VCaP (cell line): Measurements from ENCODE around the gene MKS1.

Experiments
- H3K27ac ChIP-seq: fragments of 450-650 bp; 2 replicates; pipeline ENCODE4 v1.5.1; 2017
- TF ChIP-seq, protein P1 (sequence below): fragments of 450-650 bp; conservative IDR thresholded peaks from 2 replicates; pipeline ENCODE4 v1.5.1; 2017; ENCODE audit warnings: mild to moderate bottlenecking, moderate library complexity

Gene MKS1

DNA sequence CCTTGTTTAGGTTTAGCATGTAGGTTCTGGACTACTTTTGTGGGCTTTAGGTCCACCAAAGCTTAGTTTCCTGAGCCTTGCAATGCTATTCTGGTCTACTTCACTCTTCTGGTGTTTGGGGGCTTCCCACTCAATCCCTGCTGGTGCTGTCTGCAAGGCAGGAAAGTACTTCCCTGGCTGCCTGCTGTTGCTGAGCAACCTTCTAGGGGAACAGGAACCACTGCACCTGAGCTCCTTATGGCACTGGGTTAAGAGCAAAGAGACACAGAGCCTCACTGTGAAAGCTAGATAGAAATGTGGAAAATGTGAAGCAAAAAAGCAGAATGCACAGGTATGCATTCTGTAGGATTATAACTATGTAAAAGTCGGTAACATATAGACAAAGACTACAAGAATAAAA is 44.7 kb upstream of the MKS1 start:
- TF ChIP-seq, protein P1, sequence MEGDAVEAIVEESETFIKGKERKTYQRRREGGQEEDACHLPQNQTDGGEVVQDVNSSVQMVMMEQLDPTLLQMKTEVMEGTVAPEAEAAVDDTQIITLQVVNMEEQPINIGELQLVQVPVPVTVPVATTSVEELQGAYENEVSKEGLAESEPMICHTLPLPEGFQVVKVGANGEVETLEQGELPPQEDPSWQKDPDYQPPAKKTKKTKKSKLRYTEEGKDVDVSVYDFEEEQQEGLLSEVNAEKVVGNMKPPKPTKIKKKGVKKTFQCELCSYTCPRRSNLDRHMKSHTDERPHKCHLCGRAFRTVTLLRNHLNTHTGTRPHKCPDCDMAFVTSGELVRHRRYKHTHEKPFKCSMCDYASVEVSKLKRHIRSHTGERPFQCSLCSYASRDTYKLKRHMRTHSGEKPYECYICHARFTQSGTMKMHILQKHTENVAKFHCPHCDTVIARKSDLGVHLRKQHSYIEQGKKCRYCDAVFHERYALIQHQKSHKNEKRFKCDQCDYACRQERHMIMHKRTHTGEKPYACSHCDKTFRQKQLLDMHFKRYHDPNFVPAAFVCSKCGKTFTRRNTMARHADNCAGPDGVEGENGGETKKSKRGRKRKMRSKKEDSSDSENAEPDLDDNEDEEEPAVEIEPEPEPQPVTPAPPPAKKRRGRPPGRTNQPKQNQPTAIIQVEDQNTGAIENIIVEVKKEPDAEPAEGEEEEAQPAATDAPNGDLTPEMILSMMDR = no peak

DNA sequence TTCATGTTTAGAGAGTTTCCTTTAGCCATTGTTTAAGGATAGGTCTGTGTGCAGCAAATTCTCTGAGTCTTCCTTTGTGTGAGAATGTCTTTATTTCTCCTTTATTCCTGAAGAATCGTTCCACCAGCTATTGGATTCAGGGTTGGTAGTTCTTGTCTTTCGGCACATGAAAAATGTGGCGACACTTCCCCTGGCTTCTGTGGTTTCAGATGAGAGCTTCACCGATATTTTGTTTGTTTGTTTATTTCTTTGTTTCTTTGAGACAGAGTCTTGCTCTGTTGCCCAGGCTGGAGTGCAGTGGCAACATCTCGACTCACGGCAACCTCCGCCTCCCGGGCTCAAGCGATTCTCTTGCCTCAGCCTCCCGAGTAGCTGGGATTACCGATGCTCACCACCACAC is 43.1 kb upstream of the MKS1 start:
- no peak overlapping the region for H3K27ac ChIP-seq
- TF ChIP-seq, protein P1 = no peak

More for the DNA sequence above, 44.7 kb upstream of the MKS1 start:
- H3K27ac ChIP-seq = no peak overlapping the region

DNA sequence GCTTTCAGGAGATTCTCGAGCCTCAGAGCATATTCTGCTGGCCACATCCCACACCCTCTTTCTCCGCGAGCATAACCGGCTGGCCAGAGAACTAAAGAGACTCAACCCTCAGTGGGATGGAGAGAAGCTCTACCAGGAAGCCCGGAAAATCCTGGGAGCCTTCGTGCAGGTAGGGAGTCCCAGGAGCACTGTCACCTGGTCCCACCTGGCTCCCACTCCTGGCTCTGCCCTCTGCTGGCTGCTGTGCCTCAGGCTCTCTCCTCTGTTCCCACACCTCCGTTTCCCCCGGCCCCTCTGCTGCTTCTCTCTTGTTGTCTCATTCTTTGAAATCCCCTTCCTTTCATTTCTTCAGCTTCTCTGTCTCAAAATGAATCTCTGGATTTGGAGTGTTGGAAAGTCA is 35.7 kb upstream of the MKS1 start:
- TF ChIP-seq, protein P1 = peak; percentile 62
- no peak overlapping the region for H3K27ac ChIP-seq

DNA sequence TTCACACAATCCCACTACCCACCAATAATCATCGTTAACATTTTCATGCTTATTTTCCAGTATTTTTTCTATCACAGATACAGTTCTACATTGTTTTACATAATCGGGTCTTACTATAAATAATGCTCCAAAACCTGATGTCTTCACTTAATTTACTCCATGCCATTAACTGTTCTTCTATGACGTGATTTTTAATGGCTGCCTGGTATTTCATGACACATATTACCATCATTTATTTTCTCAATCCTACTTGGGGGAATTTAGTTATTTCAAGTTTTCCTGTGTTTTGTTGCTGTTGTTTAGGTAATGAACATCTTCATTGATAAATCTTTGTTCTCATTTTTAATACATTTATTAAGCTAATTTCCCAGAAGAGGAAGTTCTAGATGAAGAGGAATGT is 34.0 kb upstream of the MKS1 start:
- no peak overlapping the region for H3K27ac ChIP-seq
- TF ChIP-seq, protein P1 = no peak

DNA sequence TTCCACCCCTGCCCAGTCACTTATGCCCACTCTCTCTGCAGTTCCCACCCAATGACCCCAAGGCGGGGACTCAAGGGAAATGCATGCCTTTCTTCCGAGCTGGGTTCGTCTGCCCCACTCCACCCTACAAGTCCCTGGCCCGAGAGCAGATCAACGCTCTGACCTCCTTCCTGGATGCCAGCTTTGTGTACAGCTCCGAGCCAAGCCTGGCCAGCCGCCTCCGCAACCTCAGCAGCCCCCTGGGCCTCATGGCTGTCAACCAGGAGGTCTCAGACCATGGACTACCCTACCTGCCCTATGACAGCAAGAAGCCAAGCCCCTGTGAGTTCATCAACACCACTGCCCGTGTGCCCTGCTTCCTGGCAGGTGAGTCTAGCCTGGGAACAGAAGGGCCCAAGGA is 33.1 kb upstream of the MKS1 start:
- TF ChIP-seq, protein P1 = no peak
- H3K27ac ChIP-seq = no peak overlapping the region

DNA sequence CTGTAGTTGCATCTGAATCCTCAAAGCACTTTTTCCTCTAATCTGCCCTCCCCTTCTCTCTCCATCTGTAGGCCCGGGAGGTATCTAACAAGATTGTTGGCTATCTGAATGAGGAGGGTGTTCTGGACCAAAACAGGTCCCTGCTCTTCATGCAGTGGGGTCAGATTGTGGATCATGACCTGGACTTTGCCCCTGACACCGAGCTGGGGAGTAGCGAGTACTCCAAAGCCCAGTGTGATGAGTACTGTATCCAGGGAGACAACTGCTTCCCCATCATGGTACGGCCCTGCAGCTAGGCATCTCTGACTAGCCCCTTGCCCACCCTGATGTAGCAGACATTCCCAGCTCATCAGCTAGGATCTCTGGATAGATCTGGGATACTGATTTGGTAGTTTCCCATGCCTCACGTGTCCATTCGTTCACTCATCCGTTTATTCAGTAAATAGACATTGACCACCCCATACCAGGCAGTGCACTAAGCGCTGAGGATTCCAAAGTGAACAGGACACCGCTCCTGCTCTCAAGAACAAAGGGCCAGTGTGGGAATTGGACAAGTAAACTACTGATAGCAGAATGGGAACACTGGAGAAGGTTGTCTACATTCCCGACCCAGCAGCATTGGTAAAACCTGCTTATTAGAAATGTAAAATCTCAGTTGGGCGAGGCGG is 31.4 kb upstream of the MKS1 start:
- no peak overlapping the region for H3K27ac ChIP-seq
- TF ChIP-seq, protein P1 = no peak

DNA sequence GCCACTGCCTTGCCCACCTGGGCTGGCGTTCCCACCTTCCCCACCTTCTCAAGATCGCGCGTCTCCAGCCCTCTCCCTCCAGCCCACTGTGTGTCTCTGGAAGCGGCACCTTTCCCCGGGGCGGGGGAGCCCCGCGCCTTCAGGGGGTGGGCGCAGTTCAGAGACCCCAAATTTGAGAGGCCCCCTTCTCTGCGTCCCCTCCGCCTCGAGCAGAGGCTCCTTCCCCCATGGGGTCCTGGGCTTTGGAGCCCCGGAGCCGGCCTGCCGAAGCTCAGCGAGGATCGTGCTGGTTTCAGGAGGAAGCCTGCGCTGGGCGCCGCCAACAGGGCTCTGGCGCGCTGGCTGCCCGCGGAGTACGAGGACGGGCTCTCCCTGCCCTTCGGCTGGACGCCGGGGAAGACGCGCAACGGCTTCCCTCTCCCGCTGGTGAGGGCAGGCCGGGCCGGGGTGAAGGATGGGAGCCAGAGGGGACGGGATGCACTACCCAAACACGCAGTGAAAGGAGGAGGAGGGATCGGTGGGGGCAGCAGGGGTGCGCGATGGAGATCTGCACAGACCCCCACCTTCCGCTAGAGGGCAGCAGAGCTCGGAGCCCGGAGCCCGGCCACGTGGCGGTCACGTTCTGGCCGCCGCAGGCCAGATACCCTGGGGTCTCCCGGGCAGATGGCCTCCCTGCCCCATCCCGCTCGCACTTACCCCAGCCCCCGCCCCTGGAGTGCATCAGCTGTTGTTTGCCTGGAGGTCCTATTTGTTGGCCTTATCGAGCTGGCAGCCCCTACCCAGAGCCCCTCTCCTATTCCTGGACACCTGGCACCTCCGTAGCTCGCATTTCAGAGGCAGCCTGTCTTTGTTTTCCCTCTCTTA is 30.4 kb upstream of the MKS1 start:
- H3K27ac ChIP-seq = peak overlapping the region; percentile 26; the same call in 1 of the 2 replicates
- TF ChIP-seq, protein P1 = peak; percentile 89
